HK-2 (cell line): Measurements from ENCODE around the gene FOXM1.

Experiments used
- DNase-seq: peaks from one replicate; pipeline ENCODE4 v3.0.0-alpha.2; 2018; ENCODE audit not compliant: unreplicated experiment

Gene FOXM1, protein sequence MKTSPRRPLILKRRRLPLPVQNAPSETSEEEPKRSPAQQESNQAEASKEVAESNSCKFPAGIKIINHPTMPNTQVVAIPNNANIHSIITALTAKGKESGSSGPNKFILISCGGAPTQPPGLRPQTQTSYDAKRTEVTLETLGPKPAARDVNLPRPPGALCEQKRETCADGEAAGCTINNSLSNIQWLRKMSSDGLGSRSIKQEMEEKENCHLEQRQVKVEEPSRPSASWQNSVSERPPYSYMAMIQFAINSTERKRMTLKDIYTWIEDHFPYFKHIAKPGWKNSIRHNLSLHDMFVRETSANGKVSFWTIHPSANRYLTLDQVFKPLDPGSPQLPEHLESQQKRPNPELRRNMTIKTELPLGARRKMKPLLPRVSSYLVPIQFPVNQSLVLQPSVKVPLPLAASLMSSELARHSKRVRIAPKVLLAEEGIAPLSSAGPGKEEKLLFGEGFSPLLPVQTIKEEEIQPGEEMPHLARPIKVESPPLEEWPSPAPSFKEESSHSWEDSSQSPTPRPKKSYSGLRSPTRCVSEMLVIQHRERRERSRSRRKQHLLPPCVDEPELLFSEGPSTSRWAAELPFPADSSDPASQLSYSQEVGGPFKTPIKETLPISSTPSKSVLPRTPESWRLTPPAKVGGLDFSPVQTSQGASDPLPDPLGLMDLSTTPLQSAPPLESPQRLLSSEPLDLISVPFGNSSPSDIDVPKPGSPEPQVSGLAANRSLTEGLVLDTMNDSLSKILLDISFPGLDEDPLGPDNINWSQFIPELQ

GRCh38 chr12:2877047-2877952 lies at the start of gene FOXM1, which contains the start of gene RHNO1:
Gene FOXM1 (minus strand): TSS chr12:2877174. CDS start chr12:2874478, 2,696 bp downstream.
Gene RHNO1 (plus strand): TSS chr12:2877223. CDS start chr12:2885367, 8,144 bp downstream.
- DNase-seq, result peak; percentile 92

DNA sequence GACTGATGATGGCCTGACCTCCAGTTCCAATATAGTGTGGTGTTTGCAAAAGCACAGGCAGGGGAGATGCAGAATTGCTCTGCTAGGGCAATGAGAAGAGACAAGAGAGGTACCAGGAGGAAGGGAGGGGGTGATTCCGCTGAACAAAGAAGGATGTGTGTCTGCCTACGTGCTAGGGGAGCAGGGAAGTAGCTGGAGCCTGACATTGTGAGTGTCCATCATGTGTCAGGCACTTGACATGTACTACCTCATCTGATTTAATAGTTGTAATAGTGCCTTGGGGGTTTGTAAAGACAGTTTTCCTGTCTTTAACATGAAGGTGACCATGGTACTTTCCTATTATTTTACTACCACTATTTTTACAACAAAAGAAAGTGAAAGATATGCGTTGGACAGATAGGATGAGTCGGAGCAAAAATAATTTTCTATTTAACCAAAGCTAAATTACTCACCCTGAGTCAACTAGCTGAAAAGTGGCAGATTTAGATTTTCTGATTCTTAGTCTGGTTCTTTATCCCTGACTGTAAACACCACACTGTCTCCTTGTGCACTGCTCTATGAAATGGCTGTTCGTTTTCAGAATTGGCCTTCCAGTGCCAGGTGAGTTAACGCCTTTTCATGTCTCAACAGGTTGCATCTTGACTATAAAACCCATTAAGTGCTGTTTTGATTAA lies 48.5 kb upstream of the FOXM1 start:
- DNase-seq, result peak; percentile 18

- DNase-seq, result no peak
Observed at GRCh38 chr12:2924019-2924418, 47.0 kb upstream of the FOXM1 start.

GRCh38 chr12:2923057-2923456 lies 46.1 kb upstream of the FOXM1 start:
- no peak for DNase-seq

- no peak for DNase-seq
Observed at GRCh38 chr12:2922329-2922728, 45.4 kb upstream of the FOXM1 start.

DNA sequence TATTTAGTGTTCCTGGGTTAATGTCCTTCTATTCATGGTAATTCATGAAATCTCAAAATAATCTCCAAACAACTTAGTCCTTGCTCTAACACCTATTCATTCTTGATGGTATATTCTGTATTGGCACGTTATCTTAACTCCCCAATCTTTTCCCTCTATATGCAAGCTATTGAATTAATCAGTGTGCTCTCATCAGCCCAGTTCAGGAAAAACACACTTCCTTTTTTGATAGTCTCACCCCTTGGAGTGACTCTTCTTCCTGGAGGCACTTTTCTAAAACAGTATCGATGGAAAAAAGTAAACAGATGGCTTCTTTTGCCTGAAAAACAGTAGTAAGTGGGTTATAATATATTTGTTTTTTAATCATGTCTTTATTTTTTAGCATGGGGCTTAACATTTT lies 42.3 kb upstream of the FOXM1 start:
- no peak for DNase-seq

- no peak for DNase-seq
Observed at GRCh38 chr12:2912216-2912575, 35.2 kb upstream of the FOXM1 start.

DNA sequence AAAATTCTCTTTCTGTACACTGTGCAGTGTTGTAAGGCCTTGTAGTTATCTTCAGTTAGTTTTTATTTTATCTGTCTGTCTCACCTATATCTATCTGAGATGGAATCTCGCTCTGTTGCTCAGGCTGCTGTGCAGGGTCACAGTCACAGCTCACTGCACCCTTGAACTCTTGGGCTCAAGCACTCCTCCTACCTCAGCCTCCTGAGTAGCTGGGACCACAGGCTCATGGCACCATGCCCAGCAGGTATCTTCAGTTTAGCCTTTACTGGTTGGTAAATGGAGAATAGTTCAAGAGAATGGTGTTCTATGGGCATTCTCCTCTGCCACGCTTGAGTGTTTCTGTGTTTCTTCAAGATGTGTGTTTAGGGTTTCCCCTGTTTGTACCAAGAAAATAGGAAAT lies 27.3 kb upstream of the FOXM1 start:
- peak; percentile 76 for DNase-seq

GRCh38 chr12:2902272-2902880 lies 25.4 kb upstream of the FOXM1 start:
- no peak for DNase-seq

- DNase-seq, result no peak
Observed at GRCh38 chr12:2900642-2901041, 23.7 kb upstream of the FOXM1 start.

GRCh38 chr12:2897418-2897817 lies 20.4 kb upstream of the FOXM1 start:
- DNase-seq, result no peak

DNA sequence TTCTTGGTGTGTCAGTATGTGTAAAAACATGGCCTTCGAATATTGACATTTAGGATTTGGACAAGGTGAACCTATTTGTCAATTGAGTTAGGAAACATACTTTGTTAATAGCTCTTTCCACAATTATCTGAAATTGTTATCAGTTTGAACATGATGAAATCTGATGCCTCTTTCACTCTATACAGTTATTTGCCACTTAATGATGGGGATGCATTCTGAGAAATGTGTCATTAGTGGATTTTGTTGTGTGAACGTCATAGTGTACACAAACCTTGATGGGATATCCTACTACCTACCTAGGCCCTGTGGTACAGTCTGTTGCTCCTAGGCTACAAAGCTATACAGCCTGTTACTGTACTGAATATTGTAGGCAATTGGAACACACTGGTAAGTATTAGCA lies 18.5 kb upstream of the FOXM1 start:
- DNase-seq, result no peak

DNA sequence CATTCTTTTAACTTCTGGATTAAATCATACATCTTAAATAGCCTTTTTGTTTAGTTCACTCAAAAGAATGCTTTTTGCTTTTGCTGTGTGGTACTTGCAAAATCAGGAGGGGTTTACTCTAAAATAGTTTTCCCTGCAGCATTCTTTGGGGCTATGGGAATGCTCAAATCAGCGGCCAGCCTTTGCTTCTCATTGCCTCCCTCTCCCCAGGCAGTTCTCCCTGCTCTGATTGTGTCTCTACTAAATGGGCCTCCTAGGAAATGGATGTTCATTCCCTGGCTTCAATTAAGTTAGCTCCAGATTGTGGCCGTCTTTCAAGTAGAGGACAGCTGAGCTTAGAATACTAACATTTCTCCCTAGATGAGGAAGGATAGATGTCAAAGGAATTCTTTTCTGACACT lies 18.1 kb upstream of the FOXM1 start:
- no peak for DNase-seq

DNA sequence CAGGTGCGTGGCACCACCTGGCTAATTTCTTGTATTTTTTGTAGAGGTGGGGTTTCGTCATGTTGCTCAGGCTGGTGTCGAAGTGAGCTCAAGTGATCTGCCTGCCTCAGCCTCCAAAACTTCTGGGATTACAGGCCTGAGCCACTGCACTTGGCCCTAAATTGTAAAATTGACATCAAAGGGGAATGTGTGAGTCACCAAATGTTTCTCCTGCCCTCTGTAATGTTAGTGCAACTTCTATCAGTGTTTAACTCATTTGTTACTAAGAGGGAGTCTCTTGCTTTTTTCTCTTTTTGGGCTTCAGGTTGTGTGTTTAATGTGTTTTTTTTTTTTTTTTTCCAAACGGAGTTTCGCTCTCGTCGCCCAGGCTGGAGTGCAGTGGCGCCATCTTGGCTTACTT lies 16.0 kb upstream of the FOXM1 start:
- no peak for DNase-seq

DNA sequence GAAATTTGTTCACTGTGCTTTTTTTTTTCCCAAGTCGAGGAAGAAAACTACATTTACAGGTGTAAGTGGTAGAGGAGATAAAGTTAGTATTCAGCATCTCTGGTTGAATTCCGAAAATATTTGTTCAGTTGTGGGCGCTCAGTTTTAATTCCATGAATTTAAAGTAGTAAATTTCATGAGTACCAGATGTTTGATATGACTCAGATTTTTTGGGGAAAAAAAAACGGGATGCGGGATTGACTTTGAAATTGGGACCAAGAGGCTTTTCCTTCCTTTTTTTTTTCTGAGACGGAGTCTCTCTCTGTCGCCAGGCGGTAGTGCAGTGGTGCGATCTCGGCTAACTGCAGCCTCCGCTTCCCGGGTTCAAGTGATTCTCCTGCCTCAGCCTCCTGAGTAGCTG lies 15.3 kb upstream of the FOXM1 start:
- no peak for DNase-seq

GRCh38 chr12:2891240-2892053 lies 14.5 kb upstream of the FOXM1 start:
- peak; percentile 61 for DNase-seq

- DNase-seq, result peak; percentile 100
Observed at GRCh38 chr12:2890388-2891239, 13.6 kb upstream of the FOXM1 start, which contains the start of gene TULP3. Gene TULP3 (plus strand): TSS chr12:2890891. CDS start chr12:2890948, 57 bp downstream.

DNA sequence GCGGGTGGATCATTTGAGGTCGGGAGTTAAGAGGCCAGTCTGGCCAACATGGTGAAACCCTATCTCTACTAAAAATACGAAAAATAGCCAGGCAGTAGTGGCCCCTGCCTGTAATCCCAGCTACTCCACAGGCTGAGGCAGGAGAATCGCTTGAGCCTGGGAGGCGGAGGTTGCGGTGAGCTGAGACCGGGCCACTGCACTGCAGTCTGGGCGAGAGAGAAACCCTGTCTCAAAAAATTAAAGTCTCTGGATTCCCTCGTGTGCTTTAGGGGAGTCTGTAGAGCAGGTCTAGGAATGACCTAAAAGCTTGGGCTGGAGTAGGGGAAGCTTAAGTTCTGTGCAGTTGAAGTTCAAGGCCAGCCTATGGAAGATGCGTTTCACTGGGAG lies 13.0 kb upstream of the FOXM1 start:
- DNase-seq, result no peak

- no peak for DNase-seq
Observed at GRCh38 chr12:2886768-2887450, 9.9 kb upstream of the FOXM1 start.
